Muscle of leg (tissue), 11 donors: ENCODE measurements around the gene DENR. TPM values are rescaled to one million over a fixed set of nuclear protein-coding genes. Genes with fewer than 3 reads are reported as not detected.

Experiments
- DNase-seq: peaks from one replicate; pipeline ENCODE4 v3.0.0; 2013
- H3K27ac ChIP-seq: one replicate; pipeline ENCODE4 v1.5.1; 2013; ENCODE audit warnings: mild to moderate bottlenecking, low read length, control low read depth
- H3K27me3 ChIP-seq: one replicate; pipeline ENCODE4 v1.6.1; 2013; ENCODE audit warnings: low read length; ENCODE audit not compliant: control insufficient read depth, insufficient read depth
- H3K36me3 ChIP-seq: one replicate; pipeline ENCODE4 v1.6.1; 2013; ENCODE audit warnings: low read length; ENCODE audit not compliant: control insufficient read depth, insufficient read depth
- H3K4me1 ChIP-seq: one replicate; pipeline ENCODE4 v1.6.1; 2013; ENCODE audit warnings: low read length; ENCODE audit not compliant: control insufficient read depth, insufficient read depth
- H3K4me3 ChIP-seq: one replicate; pipeline ENCODE4 v1.5.1; 2013; ENCODE audit warnings: low read length, control low read depth
- H3K9me3 ChIP-seq: replicated peaks from 2 replicates; pipeline ENCODE4 v1.6.1; 2013; ENCODE audit warnings: low read depth, low read length; ENCODE audit not compliant: control insufficient read depth
- WGBS: methylation state at CpG from one replicate; pipeline ENCODE4 v1.1.5; 2013; ENCODE audit warnings: missing lambda C conversion rate; ENCODE audit not compliant: insufficient coverage; 5-methylcytosine and 5-hydroxymethylcytosine counted together
- polyA plus RNA-seq, 8 donors: library from polyadenylated mRNA; unstranded; fragments of 120-200 nt; gene quantifications; one replicate each; pipeline versions ENCODE4 v1.2.1 to v1.2.3, GENCODE V29; 2013; ENCODE audit warnings: inconsistent platforms in 1 of 8, low replicate concordance in 1 of 8; ENCODE audit not compliant: insufficient read length in 8 of 8, insufficient read depth in 1 of 8
- total RNA-seq: library from RNA; stranded (reverse); fragments of 120-200 nt; gene quantifications from one replicate; pipeline ENCODE4 v1.2.4, GENCODE V29; 2013

Gene DENR
- total and polyA plus RNA-seq, 9 donors, result 37.3 to 74.1 (median 67.7) TPM

- no peak overlapping the region for H3K27ac ChIP-seq
- H3K36me3 ChIP-seq, result no peaks in the 10 kb centered on the region
- no peaks in the 10 kb centered on the region for H3K27me3 ChIP-seq
- 37% methylated on average over 2 of the region's 10 CpGs for WGBS
- DNase-seq, result no peak
- no peak overlapping the region for H3K4me3 ChIP-seq
- no peaks in the 10 kb centered on the region for H3K4me1 ChIP-seq
- no peaks in the 10 kb centered on the region for H3K9me3 ChIP-seq
These were observed 66.7 kb downstream of the DENR start for GRCh38 chr12:122819209-122819785.

GRCh38 chr12:122820138-122820537 lies 67.5 kb downstream of the DENR start:
- WGBS, result 69% methylated on average over 6 of the region's 8 CpGs
- no peak for DNase-seq

More at GRCh38 chr12:122820138-122820537, 67.5 kb downstream of the DENR start:
- Histone ChIP-seq H3K9me3 (no peaks in the 10 kb centered on the region), H3K27me3 (no peaks in the 10 kb centered on the region), H3K36me3 (no peaks in the 10 kb centered on the region), H3K4me1 (no peaks in the 10 kb centered on the region), H3K27ac (no peak overlapping the region), H3K4me3 (no peak overlapping the region)

Other genes with a start within 250 kb of the DENR start
- gene RSRC2, start 225.9 kb upstream of the DENR start, total RNA-seq, result 62.1 TPM
- 100 to 1,000 TPM; 100 to 124 (median 111) TPM for gene RSRC2, start 225.9 kb upstream of the DENR start, polyA plus RNA-seq
- 20.6 TPM for gene KNTC1, start 225.6 kb upstream of the DENR start, total RNA-seq
- gene KNTC1, start 225.6 kb upstream of the DENR start, polyA plus RNA-seq, result 10 to 100 TPM; 13.8 to 27.7 (median 18.1) TPM
- gene HCAR2, start 49.5 kb upstream of the DENR start, total RNA-seq, result not detected
- gene HCAR2, start 49.5 kb upstream of the DENR start, polyA plus RNA-seq, result 1 to 10 TPM in 1 of 8 donors, under 1 TPM in 5, not detected in 2; 0.06 to 1.7 (median 0.17) TPM
- gene HCAR3, start 36.0 kb upstream of the DENR start, total RNA-seq, result not detected
- gene HCAR3, start 36.0 kb upstream of the DENR start, polyA plus RNA-seq, result under 1 TPM in 3 of 8 donors, not detected in 5; 0.12 to 0.97 (median 0.34) TPM
- 0.09 TPM for gene HCAR1, start 22.0 kb upstream of the DENR start, total RNA-seq
- under 1 TPM; 0.07 to 0.27 (median 0.13) TPM for gene HCAR1, start 22.0 kb upstream of the DENR start, polyA plus RNA-seq
- gene CCDC62, start 21.7 kb downstream of the DENR start, total RNA-seq, result 1.4 TPM
- under 1 TPM; 0.42 to 0.94 (median 0.60) TPM for gene CCDC62, start 21.7 kb downstream of the DENR start, polyA plus RNA-seq
- 6.6 TPM for gene HIP1R, start 82.6 kb downstream of the DENR start, total RNA-seq
- 10 to 100 TPM in 2 of 8 donors, 1 to 10 TPM in 6; 7.1 to 10.3 (median 8.2) TPM for gene HIP1R, start 82.6 kb downstream of the DENR start, polyA plus RNA-seq
- 15.6 TPM for gene VPS37B, start 143.3 kb downstream of the DENR start, total RNA-seq
- gene VPS37B, start 143.3 kb downstream of the DENR start, polyA plus RNA-seq, result 10 to 100 TPM; 22.5 to 29.0 (median 25.7) TPM
- gene ABCB9, start 213.6 kb downstream of the DENR start, total RNA-seq, result 3.9 TPM
- gene ABCB9, start 213.6 kb downstream of the DENR start, polyA plus RNA-seq, result 1 to 10 TPM; 3.1 to 4.9 (median 3.4) TPM
- 5.1 TPM for gene OGFOD2, start 222.4 kb downstream of the DENR start, total RNA-seq
- 10 to 100 TPM; 10.2 to 13.8 (median 11.5) TPM for gene OGFOD2, start 222.4 kb downstream of the DENR start, polyA plus RNA-seq
- 188 TPM for gene ARL6IP4, start 227.9 kb downstream of the DENR start, total RNA-seq
- gene ARL6IP4, start 227.9 kb downstream of the DENR start, polyA plus RNA-seq, result 100 to 1,000 TPM; 169 to 207 (median 194) TPM